Endothelial cell of umbilical vein (primary cell): ENCODE results near the gene EMX1. TPM values are rescaled to one million over a fixed set of nuclear protein-coding genes. Genes with fewer than 3 reads are reported as not detected.

ENCODE experiments used
- BruUV-seq: library from RNA; stranded (reverse); fragments of 400-500 nt; replicated peaks from 2 replicates; lab custom pipeline; 2021; lab: Mats Ljungman, UMichigan
- CTCF ChIA-PET: fragments of 300-600, 350-600 bp; sonication (Branson Sonifier 250); formaldehyde crosslinking; loops from one replicate; lab custom pipeline; 2021; ENCODE audit warnings: antibody characterized with exemption, inconsistent platforms; lab: Charles Lee
- POLR2A ChIA-PET: fragments of 300-600, 350-600 bp; sonication (Branson Sonifier 250); formaldehyde crosslinking; loops from one replicate; lab custom pipeline; 2021; ENCODE audit warnings: antibody characterized with exemption, inconsistent platforms; lab: Charles Lee
- DNase-seq: peaks from one replicate; pipeline ENCODE4 v3.0.0-alpha.2; 2011; ENCODE audit warnings: low read depth, low spot score
- FAIRE-seq: peaks from 2 replicates; lab custom pipeline; 2011; peaks lifted over from hg19 to GRCh38; lab: Jason Lieb, UNC
- H2AFZ ChIP-seq: 2 replicates; pipeline ENCODE4 v1.6.0; 2012; ENCODE audit warnings: low read depth, low read length, control low read depth, inconsistent platforms
- H3K27ac ChIP-seq: 2 replicates; pipeline ENCODE4 v1.5.1; 2011; ENCODE audit warnings: low read depth, mild to moderate bottlenecking, control low read depth, low read length, moderate library complexity; ENCODE audit not compliant: insufficient read depth
- H3K27me3 ChIP-seq, 2 experiments: 2 replicates each; pipeline versions ENCODE4 v1.6.0 to v1.6.1; 2011; ENCODE audit warnings: low read length in 2 of 2, mixed read lengths in 1 of 2; ENCODE audit not compliant: control insufficient read depth in 2 of 2, insufficient read depth in 2 of 2
- H3K36me3 ChIP-seq, 2 experiments: 2 replicates in 1 of 2; 3 replicates in 1 of 2; pipeline ENCODE4 v1.5.1; 2011; ENCODE audit warnings: low read length in 2 of 2, mild to moderate bottlenecking in 1 of 2, moderate library complexity in 1 of 2; ENCODE audit not compliant: control insufficient read depth in 2 of 2, insufficient read depth in 2 of 2; ENCODE audit errors: extremely low read depth in 1 of 2
- H3K4me1 ChIP-seq: 3 replicates; pipeline ENCODE4 v1.5.1; 2011; ENCODE audit warnings: mild to moderate bottlenecking, low read length; ENCODE audit not compliant: control insufficient read depth, insufficient read depth; ENCODE audit errors: extremely low read depth
- H3K4me2 ChIP-seq: 2 replicates; pipeline ENCODE4 v1.6.1; 2011; ENCODE audit warnings: low read length, control low read depth, mixed read lengths; ENCODE audit not compliant: insufficient read depth
- H3K4me3 ChIP-seq, 3 experiments: fragments of 200-600 bp in 1 of 3; sonication (generic), shearing (Covaris generic) in 1 of 3; replicated peaks in 1 of 3; 2 replicates each; pipeline ENCODE4 v1.5.1; 2011 to 2016; ENCODE audit warnings: control low read depth in 3 of 3, low read length in 3 of 3, mild to moderate bottlenecking in 2 of 3, inconsistent platforms in 1 of 3, low read depth in 1 of 3, moderate library complexity in 1 of 3; ENCODE audit not compliant: insufficient read depth in 1 of 3
- H3K79me2 ChIP-seq: 2 replicates; pipeline ENCODE4 v1.6.0; 2012; ENCODE audit warnings: low read length, inconsistent platforms; ENCODE audit not compliant: control insufficient read depth, insufficient read depth
- H3K9ac ChIP-seq: replicated peaks from 2 replicates; pipeline ENCODE3; 2011; ENCODE audit warnings: low read length, control low read depth; ENCODE audit not compliant: insufficient read depth; ENCODE audit errors: extremely low read depth
- H3K9me1 ChIP-seq: replicated peaks from 3 replicates; pipeline ENCODE4 v1.6.0; 2011; ENCODE audit warnings: mild to moderate bottlenecking, low read length; ENCODE audit not compliant: control insufficient read depth, insufficient read depth; ENCODE audit errors: extremely low read depth
- H3K9me3 ChIP-seq: replicated peaks from 2 replicates; pipeline ENCODE4 v1.5.1; 2012; ENCODE audit warnings: low read length, inconsistent platforms; ENCODE audit not compliant: control insufficient read depth, insufficient read depth
- H4K20me1 ChIP-seq: replicated peaks from 2 replicates; pipeline ENCODE3; 2011; ENCODE audit warnings: mild to moderate bottlenecking, low read length; ENCODE audit not compliant: control insufficient read depth, insufficient read depth; ENCODE audit errors: extremely low read depth
- CTCF ChIP-seq, 2 donors: IDR thresholded peaks; 1 replicate in 1 of 2; 2 replicates in 1 of 2; pipeline ENCODE4 v1.5.1; 2011; ENCODE audit warnings: low read length in 2 of 2, mild to moderate bottlenecking in 2 of 2, moderate library complexity in 2 of 2, control low read depth in 1 of 2, inconsistent platforms in 1 of 2, low read depth in 1 of 2; ENCODE audit not compliant: insufficient read depth in 1 of 2; ENCODE audit errors: extremely low read depth in 1 of 2
- EZH2 ChIP-seq: IDR thresholded peaks from 2 replicates; pipeline ENCODE4 v1.6.1; 2012; ENCODE audit warnings: borderline replicate concordance, low read depth, mild to moderate bottlenecking, moderate library complexity, low read length, inconsistent platforms; ENCODE audit not compliant: severe bottlenecking
- FOS ChIP-seq: IDR thresholded peaks from 2 replicates; pipeline ENCODE4 v1.6.1; 2011; ENCODE audit warnings: mild to moderate bottlenecking, low read length, moderate library complexity, borderline replicate concordance; ENCODE audit not compliant: insufficient read depth
- GATA2 ChIP-seq: IDR thresholded peaks from 2 replicates; pipeline ENCODE4 v1.7.0; 2011; ENCODE audit warnings: low read depth, mild to moderate bottlenecking, moderate library complexity, mixed read lengths, low read length; ENCODE audit not compliant: insufficient read length, insufficient read depth
- JUN ChIP-seq: IDR thresholded peaks from 2 replicates; pipeline ENCODE4 v1.6.1; 2011; ENCODE audit warnings: borderline replicate concordance, low read depth; ENCODE audit not compliant: insufficient read length, insufficient read depth
- MAX ChIP-seq: IDR thresholded peaks from 2 replicates; pipeline ENCODE4 v1.6.1; 2011; ENCODE audit not compliant: insufficient read depth, insufficient read length
- MYC ChIP-seq: IDR thresholded peaks from one replicate; pipeline ENCODE4 v1.6.1; 2011; ENCODE audit warnings: mild to moderate bottlenecking, low read depth, low read length
- POLR2A ChIP-seq: IDR thresholded peaks from 2 replicates; pipeline ENCODE4 v1.6.1; 2012; ENCODE audit warnings: low read depth, mild to moderate bottlenecking, control low read depth, low read length
- POLR2AphosphoS5 ChIP-seq: IDR thresholded peaks from 2 replicates; pipeline ENCODE4 v1.6.1; 2012; ENCODE audit warnings: low read depth, mild to moderate bottlenecking, control low read depth, low read length, moderate library complexity; ENCODE audit not compliant: insufficient read depth
- dilution Hi-C: fragments of 300-500 bp; cut with MboI; formaldehyde crosslinking; loops from one replicate; pipeline ENCODE4 v1.15.0; 2019; ENCODE audit warnings: low sequenced_read_pairs; ENCODE audit not compliant: extremely low pct_ligation_motif_present
- intact Hi-C: fragments of 100-400 bp; cut with micrococcal nuclease; formaldehyde crosslinking; loops from one replicate; pipeline ENCODE4 v1.10.0; 2022
- polyA plus RNA-seq, 4 experiments: library from polyadenylated mRNA; depleted of rRNA in 3 of 4; stranded (reverse) in 3 of 4; unstranded in 1 of 4; fragments of >200 nt; gene quantifications; 2 replicates each; pipeline versions ENCODE4 v1.2.1 to v1.2.3, GENCODE V29; 2011 to 2012; ENCODE audit warnings: missing spikeins in 1 of 4
- total RNA-seq: library from RNA; stranded (reverse); gene quantifications from 2 replicates; pipeline ENCODE4 v1.2.3, GENCODE V29; 2021

Gene EMX1
- total and polyA plus RNA-seq, 2 donors (not counting 3 experiments of a cell fraction or from before 2014, with no cell fraction given) = not detected

DNA sequence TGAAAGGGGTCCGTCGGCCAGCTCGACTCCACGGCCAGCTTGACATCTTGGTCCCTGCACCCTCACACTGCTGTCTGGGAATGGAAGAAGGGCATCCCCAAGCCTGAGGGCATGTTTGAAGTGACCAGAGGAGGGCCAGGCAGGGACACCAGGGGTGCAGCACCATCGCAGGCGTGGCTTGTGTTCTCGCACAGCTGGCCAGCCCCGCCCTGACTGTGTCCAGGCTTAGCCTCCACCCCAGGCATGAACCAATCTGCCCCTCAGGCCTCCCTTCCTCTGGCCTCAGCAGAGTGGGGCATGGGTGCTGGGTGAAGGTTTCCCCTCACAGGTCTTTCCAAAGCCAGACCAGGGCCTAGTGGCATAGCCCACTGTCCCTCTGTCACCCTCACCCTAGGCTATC, 25.0 kb downstream of the EMX1 start:
- intact Hi-C loops = no loop called here
- no peaks in the 10 kb centered on the region for H3K9me3 ChIP-seq
- no peak overlapping the region for H3K27ac ChIP-seq
- dilution Hi-C loops = no loop called here
- no peak overlapping the region for H2AFZ ChIP-seq
- BruUV-seq = no TSS peak
- CTCF ChIA-PET = interaction anchor here (1.5 kb wide), 1 partner anchor 55 kb away, joined by 4 read pairs; the partner anchor contains the start of gene SPR
- TF ChIP-seq FOS = no peak
- TF ChIP-seq GATA2 = no peak
- TF ChIP-seq EZH2 = no peak
- no peak for TF ChIP-seq CTCF (IDR thresholded peaks at IDR 0.05; ENCODE audit: extremely low read depth in 1 of 2, insufficient read depth in 1 of 2, low read depth in 1 of 2, low read length in 2 of 2)
- no peak for TF ChIP-seq MAX
- TF ChIP-seq JUN = no peak
- no peak for TF ChIP-seq MYC
- TF ChIP-seq POLR2AphosphoS5 = no peak
- TF ChIP-seq POLR2A = no peak
- no peaks in the 10 kb centered on the region for H3K79me2 ChIP-seq
- no peak overlapping the region for H3K4me2 ChIP-seq
- POLR2A ChIA-PET = no interaction called here
- DNase-seq (no peak), FAIRE-seq (no peak)
- no peaks in the 10 kb centered on the region for H3K36me3 ChIP-seq
- no peaks in the 10 kb centered on the region for H4K20me1 ChIP-seq
- no peak overlapping the region for H3K4me3 ChIP-seq
- no peaks in the 10 kb centered on the region for H3K27me3 ChIP-seq
- no peak overlapping the region for H3K9ac ChIP-seq
- no peaks in the 10 kb centered on the region for H3K4me1 ChIP-seq
- no peaks in the 10 kb centered on the region for H3K9me1 ChIP-seq
